ENCODE data around the gene ALPK1.

DNA sequence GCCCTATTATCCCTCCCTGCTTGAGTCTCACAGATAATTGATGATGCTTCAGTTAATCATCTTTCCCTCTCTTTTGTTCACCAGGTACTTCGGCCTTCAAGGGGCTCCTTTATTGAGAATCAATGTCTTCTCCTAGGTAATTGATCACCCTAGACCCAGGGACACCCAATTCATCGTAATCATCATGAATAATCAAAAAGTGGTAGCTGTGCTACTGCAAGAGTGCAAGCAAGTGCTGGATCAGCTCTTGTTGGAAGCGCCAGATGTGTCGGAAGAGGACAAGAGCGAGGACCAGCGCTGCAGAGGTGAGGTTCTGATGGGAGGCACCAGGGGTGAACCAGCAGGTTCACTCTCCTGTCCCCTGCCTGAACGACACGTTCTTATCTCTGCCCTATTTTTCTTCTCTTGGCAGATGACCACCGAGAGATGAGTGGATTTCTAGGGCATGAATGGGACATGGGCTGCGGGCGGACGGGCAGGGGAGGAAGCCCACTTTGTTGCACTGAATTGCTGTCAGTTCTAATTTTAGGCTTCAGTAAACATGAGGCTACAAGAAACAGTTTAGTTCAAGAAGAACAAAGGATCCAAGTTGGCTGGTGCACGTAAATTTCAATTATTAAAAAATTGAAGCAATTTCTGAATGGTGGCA, 80.5 kb downstream of the ALPK1 start:
- TF ChIP-seq, protein P1, sequence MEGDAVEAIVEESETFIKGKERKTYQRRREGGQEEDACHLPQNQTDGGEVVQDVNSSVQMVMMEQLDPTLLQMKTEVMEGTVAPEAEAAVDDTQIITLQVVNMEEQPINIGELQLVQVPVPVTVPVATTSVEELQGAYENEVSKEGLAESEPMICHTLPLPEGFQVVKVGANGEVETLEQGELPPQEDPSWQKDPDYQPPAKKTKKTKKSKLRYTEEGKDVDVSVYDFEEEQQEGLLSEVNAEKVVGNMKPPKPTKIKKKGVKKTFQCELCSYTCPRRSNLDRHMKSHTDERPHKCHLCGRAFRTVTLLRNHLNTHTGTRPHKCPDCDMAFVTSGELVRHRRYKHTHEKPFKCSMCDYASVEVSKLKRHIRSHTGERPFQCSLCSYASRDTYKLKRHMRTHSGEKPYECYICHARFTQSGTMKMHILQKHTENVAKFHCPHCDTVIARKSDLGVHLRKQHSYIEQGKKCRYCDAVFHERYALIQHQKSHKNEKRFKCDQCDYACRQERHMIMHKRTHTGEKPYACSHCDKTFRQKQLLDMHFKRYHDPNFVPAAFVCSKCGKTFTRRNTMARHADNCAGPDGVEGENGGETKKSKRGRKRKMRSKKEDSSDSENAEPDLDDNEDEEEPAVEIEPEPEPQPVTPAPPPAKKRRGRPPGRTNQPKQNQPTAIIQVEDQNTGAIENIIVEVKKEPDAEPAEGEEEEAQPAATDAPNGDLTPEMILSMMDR (IDR thresholded peaks at IDR 0.05): no peak
- no peak for TF ChIP-seq POLR2A (IDR thresholded peaks at IDR 0.05)

Measured in uterus (tissue), 2 donors.